Urothelium cell line (cell line): Measurements from ENCODE around the gene CSTPP1.
"Not testable (repeated sequence)": the region's sequence is repeated elsewhere in the genome, so short reads cannot be mapped to it uniquely, and the experiment has no call there.

Experiments
- DNase-seq: peaks from one replicate; pipeline ENCODE4 v3.0.0; 2011; ENCODE audit warnings: low spot score, mixed read lengths
- FAIRE-seq: peaks from 2 replicates; lab custom pipeline; 2011; peaks lifted over from hg19 to GRCh38; lab: Jason Lieb, UNC

CSTPP1 gene

DNA sequence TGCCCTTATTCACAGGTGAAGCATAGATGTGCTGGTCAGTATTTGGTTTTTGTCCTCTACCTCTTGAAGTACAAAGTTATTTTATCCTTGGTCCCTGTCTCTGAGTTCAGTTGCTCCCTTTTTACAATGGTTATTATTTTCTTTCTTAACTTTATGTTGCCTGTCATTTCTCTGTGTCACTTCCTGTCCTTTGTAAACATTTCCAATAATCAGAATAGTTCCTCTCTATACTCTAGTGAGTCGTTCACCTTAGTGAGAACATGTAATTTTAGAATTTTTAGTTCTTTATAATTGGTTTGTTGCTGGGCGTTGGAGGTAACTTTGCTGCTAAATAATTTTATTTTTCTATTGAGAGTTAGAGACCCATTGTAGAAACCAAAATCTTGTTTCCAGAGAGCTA is 16.0 kb downstream of the CSTPP1 start:
- no peak for DNase-seq
- no peak for FAIRE-seq

- FAIRE-seq (no peak), DNase-seq (no peak)
Measured at GRCh38 chr11:46953093-46953492, 16.5 kb downstream of the CSTPP1 start.

DNA sequence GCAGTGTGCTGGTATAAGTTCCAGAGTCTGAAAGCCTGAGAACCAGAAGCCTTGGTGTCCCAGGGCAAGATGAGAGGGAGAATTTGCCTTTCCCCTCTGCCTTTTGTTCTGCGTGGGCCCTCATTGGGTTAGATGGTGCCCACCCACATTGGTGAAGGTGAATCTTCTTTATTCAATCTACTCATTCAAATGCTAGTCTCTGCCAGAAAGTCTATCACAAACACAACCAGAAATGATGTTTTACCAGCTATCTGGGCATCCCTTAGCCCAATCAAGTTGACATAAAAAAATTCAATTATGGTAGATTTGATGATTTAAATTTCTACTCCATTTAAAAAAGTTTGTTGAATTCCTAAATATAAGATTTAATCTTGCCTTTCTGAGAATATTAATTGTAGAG is 22.2 kb downstream of the CSTPP1 start:
- DNase-seq (no peak), FAIRE-seq (no peak)

GRCh38 chr11:46961041-46961440 is 24.5 kb downstream of the CSTPP1 start:
- FAIRE-seq = no peak

GRCh38 chr11:46961886-46962285 is 25.3 kb downstream of the CSTPP1 start:
- FAIRE-seq, DNase-seq: not testable (repeated sequence)

More at GRCh38 chr11:46961041-46961440, 24.5 kb downstream of the CSTPP1 start:
- DNase-seq = no peak

GRCh38 chr11:46963844-46964243 is 27.3 kb downstream of the CSTPP1 start:
- no peak for DNase-seq
- FAIRE-seq = no peak

GRCh38 chr11:46966773-46967172 is 30.2 kb downstream of the CSTPP1 start:
- no peak for FAIRE-seq

GRCh38 chr11:46967962-46968361 is 31.4 kb downstream of the CSTPP1 start:
- FAIRE-seq = no peak
- DNase-seq = no peak

More at GRCh38 chr11:46966773-46967172, 30.2 kb downstream of the CSTPP1 start:
- no peak for DNase-seq

GRCh38 chr11:46969379-46969778 is 32.8 kb downstream of the CSTPP1 start:
- no peak for DNase-seq
- FAIRE-seq = no peak

- no peak for FAIRE-seq
- no peak for DNase-seq
Measured at GRCh38 chr11:46970913-46971625, 34.5 kb downstream of the CSTPP1 start.

DNA sequence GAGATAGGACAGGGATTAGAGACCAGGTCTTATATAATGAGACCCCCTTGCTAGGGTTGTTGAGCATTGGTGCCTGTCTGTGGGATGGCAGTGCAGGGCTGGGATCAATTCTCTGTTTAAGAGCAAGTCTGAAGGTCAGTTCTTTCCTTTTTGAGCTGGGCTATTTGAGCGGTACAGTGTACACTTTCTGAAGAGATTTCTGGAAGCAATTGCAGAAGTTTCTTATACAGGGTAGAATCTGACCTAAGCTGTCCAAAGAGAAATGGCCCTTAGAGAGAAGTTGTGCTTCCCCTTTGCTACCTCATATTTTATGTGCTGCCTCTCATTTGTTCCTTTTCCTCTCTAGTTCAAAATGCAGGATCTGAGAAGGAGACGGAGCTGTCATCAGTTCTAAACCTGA is 35.8 kb downstream of the CSTPP1 start:
- FAIRE-seq (no peak), DNase-seq (no peak)

DNA sequence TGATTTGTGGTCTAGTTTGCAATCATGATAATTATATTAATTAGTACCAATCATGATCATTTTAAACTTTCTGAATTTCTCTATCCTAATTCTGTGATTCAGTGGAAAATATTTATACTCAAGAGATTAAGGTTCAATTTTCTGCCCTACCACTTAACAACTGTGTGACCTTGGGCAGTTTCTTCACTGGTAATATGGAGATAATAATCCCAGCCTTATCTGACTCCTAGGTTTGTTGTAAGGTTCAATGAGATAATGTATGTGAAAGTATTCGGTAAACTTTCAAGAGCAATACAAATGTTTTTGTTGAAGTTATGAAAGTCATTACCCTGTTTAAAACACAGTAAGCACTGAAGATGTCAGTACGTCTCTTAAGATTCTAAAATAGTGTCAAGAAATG is 36.3 kb downstream of the CSTPP1 start:
- DNase-seq (no peak), FAIRE-seq (no peak)

DNA sequence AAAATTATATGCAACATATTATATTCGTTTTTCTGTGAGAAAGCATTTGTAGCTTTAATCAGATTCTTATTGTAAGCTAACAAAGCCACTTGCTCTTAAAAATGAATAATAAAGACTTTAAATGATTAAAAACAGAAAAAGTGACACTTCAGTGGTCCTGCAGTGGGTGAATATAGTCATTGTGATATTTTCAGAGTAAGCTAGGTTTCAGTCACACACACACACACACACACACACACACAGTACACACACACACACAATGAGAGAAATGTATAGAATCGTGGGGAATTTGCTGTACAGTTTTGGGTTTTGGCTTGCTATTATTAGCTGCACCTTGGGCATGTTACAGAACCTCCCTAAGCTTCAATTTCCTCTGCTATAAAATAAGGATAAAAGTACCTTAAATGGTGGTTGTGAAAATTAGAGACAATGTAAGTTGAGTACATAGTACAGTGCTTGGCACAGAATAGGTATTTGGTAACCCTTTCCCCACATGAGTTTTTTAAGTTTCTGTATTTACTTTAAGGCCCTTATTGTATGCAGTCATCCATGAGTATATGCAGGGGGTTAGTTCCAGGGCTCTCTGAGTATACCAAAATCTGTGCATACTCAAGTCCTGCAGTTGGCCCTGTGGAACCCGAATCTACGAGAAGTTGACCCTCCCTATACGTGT is 39.8 kb downstream of the CSTPP1 start:
- no peak for DNase-seq
- FAIRE-seq = no peak

DNA sequence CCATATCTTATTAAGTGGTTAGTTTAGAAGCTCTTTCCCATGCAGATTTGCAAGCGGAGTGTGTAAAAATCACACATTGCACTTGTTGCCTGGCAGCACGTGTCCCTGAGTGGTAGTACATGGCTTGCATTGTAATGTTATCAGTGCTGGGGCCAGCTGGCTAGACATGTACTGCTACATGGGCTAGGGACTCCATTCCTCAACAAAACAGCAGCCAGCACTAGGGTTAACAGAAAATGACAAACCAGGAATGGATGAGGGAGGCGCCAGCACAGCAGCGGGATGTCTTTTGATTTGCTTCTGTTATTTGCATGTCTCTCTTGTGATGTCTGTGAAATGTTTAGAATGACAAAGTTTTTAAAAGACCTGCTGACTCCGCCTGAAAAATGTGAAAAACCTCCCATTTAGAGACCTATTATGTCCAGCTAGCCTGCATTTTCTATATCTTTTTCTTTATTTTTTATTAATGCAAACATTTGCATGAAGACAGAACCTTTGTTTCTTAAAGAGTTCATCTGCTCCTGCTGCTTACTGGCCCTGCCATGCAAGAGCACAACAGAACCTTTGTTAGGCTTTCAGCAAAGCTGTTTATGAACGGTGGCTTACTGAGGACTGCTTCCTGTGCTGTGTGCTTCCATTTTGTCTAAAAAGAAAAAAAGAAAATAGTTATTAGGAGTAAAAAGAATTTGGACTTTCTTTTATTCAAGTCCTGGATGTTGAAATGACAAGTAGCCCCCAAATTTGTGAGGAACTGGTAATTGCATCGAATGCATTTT is 40.7 kb downstream of the CSTPP1 start:
- FAIRE-seq (no peak), DNase-seq (no peak)

DNA sequence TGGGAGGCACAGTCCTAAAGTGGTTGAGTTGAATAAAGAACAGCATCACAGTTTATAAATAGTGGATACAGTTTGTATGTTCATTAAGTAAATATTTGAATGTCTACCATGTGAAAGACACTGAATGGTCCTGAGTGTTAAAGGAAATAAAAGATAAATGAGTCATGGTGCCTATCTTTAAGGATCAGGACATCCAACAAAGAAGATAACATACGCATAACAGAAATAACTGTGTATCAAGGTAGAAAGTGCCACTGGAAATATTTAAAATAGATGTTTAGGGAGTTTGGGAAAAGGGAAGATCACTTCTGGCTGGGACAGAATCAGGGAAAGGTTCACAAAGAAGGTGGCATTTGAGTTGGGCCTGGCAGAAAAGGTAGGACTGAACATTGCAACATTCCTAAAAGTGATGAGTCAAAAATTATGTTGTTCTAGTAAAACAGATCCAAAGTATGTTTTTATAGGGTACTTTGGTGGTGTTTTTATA is 41.5 kb downstream of the CSTPP1 start:
- FAIRE-seq = no peak
- no peak for DNase-seq

GRCh38 chr11:46979358-46979757 is 42.8 kb downstream of the CSTPP1 start:
- DNase-seq (no peak), FAIRE-seq (no peak)

GRCh38 chr11:46981436-46981835 is 44.9 kb downstream of the CSTPP1 start:
- FAIRE-seq (no peak), DNase-seq (no peak)

DNA sequence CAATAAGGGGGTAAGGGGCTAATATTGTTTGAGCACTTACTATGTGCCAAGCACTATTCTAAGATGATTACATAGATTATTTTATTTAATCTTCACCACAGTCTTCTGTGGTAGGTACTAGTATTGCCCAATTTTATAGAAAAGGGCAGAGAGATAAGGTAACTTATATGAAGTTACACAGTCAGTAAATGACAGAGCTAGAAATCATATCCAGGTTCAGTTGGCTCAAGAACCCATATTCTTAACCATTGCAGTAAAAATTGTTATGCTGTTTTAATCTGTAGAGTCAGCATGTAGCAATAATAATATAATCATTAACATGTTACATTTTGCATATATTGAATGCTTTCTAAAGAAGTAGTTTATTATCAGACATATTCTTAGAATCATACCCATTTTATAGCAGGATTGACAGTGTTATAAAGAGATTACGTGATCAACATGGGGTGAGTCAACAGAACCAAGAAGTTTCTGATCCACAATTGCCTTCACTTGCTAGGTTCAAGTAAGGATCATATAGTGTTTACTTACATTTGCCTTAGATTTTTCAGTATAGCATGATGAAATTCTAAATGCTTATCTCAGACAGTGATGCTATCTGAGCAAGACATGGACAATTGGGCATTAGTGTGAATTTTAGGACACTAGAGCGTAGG is 46.4 kb downstream of the CSTPP1 start:
- DNase-seq (no peak), FAIRE-seq (no peak)

GRCh38 chr11:46983598-46983997 is 47.0 kb downstream of the CSTPP1 start:
- no peak for FAIRE-seq
- DNase-seq = no peak

GRCh38 chr11:46984548-46984947 is 48.0 kb downstream of the CSTPP1 start:
- DNase-seq = no peak
- no peak for FAIRE-seq

- FAIRE-seq (no peak), DNase-seq (no peak)
Measured at GRCh38 chr11:46984987-46985386, 48.4 kb downstream of the CSTPP1 start.
